GM23338 (cell line): ENCODE measurements around the gene TYRP1. TPM values are rescaled to one million over a fixed set of nuclear protein-coding genes. Genes with fewer than 3 reads are reported as not detected.

Experiments
- ATAC-seq: fragments of 200-7000 bp; cut with Tn5 transposase; 3 replicates; pipeline ENCODE4 v1.9.1; 2020
- DNase-seq: peaks from one replicate; pipeline ENCODE4 v3.0.0-alpha.2; 2015; ENCODE audit warnings: low spot score
- H2AFZ ChIP-seq: fragments of 200-600 bp; sonication (generic); 2 replicates; pipeline ENCODE4 v1.8.0; 2016; ENCODE audit warnings: antibody characterized with exemption, mild to moderate bottlenecking, moderate library complexity
- H3F3A ChIP-seq: fragments of 200-600 bp; sonication (generic); replicated peaks from 2 replicates; pipeline ENCODE4 v1.8.0; 2017; ENCODE audit warnings: antibody characterized with exemption, mixed run types, low read depth
- H3K27ac ChIP-seq: fragments of 200-600 bp; sonication (generic); 2 replicates; pipeline ENCODE4 v1.6.1; 2016; ENCODE audit warnings: low read depth
- H3K27me3 ChIP-seq: fragments of 200-600 bp; sonication (generic); 2 replicates; pipeline ENCODE4 v1.8.0; 2016; ENCODE audit warnings: mild to moderate bottlenecking, mixed run types, moderate library complexity; ENCODE audit not compliant: insufficient read depth
- H3K36me3 ChIP-seq: fragments of 200-600 bp; sonication (generic); 2 replicates; pipeline ENCODE4 v1.8.0; 2016; ENCODE audit warnings: mild to moderate bottlenecking; ENCODE audit not compliant: insufficient read depth
- H3K4me1 ChIP-seq: fragments of 200-600 bp; sonication (generic); 2 replicates; pipeline ENCODE4 v1.8.0; 2016; ENCODE audit warnings: mild to moderate bottlenecking, moderate library complexity; ENCODE audit not compliant: insufficient read depth
- H3K4me2 ChIP-seq: fragments of 200-600 bp; sonication (generic); 2 replicates; pipeline ENCODE4 v1.7.1; 2017; ENCODE audit warnings: mixed run types
- H3K4me3 ChIP-seq: fragments of 200-600 bp; sonication (generic); 2 replicates; pipeline ENCODE4 v1.6.1; 2016; ENCODE audit warnings: mixed run types
- H3K79me2 ChIP-seq: fragments of 200-600 bp; sonication (generic); replicated peaks from 2 replicates; pipeline ENCODE4 v1.8.0; 2017; ENCODE audit warnings: mild to moderate bottlenecking; ENCODE audit not compliant: insufficient read depth
- H3K9me2 ChIP-seq: fragments of 200-600 bp; sonication (generic); 2 replicates; pipeline ENCODE4 v1.8.0; 2017; ENCODE audit not compliant: insufficient read depth
- H4K20me1 ChIP-seq: fragments of 200-600 bp; sonication (generic); replicated peaks from 2 replicates; pipeline ENCODE4 v1.8.0; 2017; ENCODE audit warnings: mild to moderate bottlenecking; ENCODE audit not compliant: insufficient read depth
- H3K27ac Mint-ChIP-seq: 2 replicates; pipeline ENCODE4 v1.8.0; 2020; ENCODE audit warnings: inconsistent platforms, mild to moderate bottlenecking, moderate library complexity, mixed read lengths
- H3K27me3 Mint-ChIP-seq: 3 replicates; pipeline ENCODE4 v1.8.0; 2022; ENCODE audit warnings: low read depth, mild to moderate bottlenecking, moderate library complexity, mixed read lengths, inconsistent platforms; ENCODE audit not compliant: insufficient read depth, poor library complexity
- H3K36me3 Mint-ChIP-seq: 3 replicates; pipeline ENCODE4 v1.8.0; 2021; ENCODE audit warnings: low read depth, mild to moderate bottlenecking, inconsistent platforms, moderate library complexity, mixed read lengths
- H3K4me1 Mint-ChIP-seq: 3 replicates; pipeline ENCODE4 v1.8.0; 2020; ENCODE audit warnings: mild to moderate bottlenecking, inconsistent platforms, mixed read lengths
- H3K4me3 Mint-ChIP-seq: 3 replicates; pipeline ENCODE4 v1.8.0; 2021; ENCODE audit warnings: moderate library complexity, mild to moderate bottlenecking, inconsistent platforms, mixed read lengths
- H3K9me3 Mint-ChIP-seq: 3 replicates; pipeline ENCODE4 v1.8.0; 2020; ENCODE audit warnings: moderate library complexity, mild to moderate bottlenecking, inconsistent platforms, mixed read lengths
- CTCF ChIP-seq, 2 experiments: fragments of 200-600 bp in 1 of 2; sonication (generic) in 1 of 2; conservative IDR thresholded peaks; 2 replicates each; pipeline versions ENCODE4 v1.5.1 to v1.6.1; 2016 to 2017; ENCODE audit warnings: antibody characterized with exemption in 2 of 2, low read depth in 2 of 2, mild to moderate bottlenecking in 2 of 2, moderate library complexity in 1 of 2
- ETS1 ChIP-seq: IDR thresholded peaks from 2 replicates; pipeline ENCODE4 v1.6.1; 2016; ENCODE audit warnings: antibody characterized with exemption
- EZH2 ChIP-seq: fragments of 200-600 bp; sonication (generic); IDR thresholded peaks from one replicate; pipeline ENCODE4 v1.8.0; 2017; ENCODE audit warnings: antibody characterized with exemption, mild to moderate bottlenecking, low read depth; ENCODE audit not compliant: unreplicated experiment
- EZH2phosphoT487 ChIP-seq: fragments of 200-600 bp; sonication (generic); IDR thresholded peaks from one replicate; pipeline ENCODE4 v1.8.1; 2018; ENCODE audit warnings: antibody characterized with exemption; ENCODE audit not compliant: unreplicated experiment
- JUNB ChIP-seq: IDR thresholded peaks from one replicate; pipeline ENCODE4 v1.6.1; 2016; ENCODE audit warnings: antibody characterized with exemption; ENCODE audit not compliant: unreplicated experiment
- NANOG ChIP-seq: IDR thresholded peaks from 2 replicates; pipeline ENCODE4 v1.6.1; 2016; ENCODE audit warnings: antibody characterized with exemption, borderline replicate concordance
- REST ChIP-seq: IDR thresholded peaks from one replicate; pipeline ENCODE4 v1.6.1; 2018; ENCODE audit warnings: antibody characterized with exemption; ENCODE audit not compliant: unreplicated experiment
- STAT1 ChIP-seq: IDR thresholded peaks from one replicate; pipeline ENCODE4 v1.6.1; 2016; ENCODE audit warnings: antibody characterized with exemption; ENCODE audit not compliant: unreplicated experiment
- polyA plus RNA-seq: library from polyadenylated mRNA; unstranded; fragments of >200 nt; fragmentation: Nextera tagmentation; extraction: Ambion mirVana; gene quantifications from 2 replicates; pipeline ENCODE4 v1.2.1, GENCODE V29; 2016
- total RNA-seq: library from RNA; depleted of rRNA; stranded (reverse); fragments of >200 nt; shearing (Covaris generic); gene quantifications from 2 replicates; pipeline ENCODE4 v1.2.3, GENCODE V29; 2014

The TYRP1 gene
- total and polyA plus RNA-seq, 2 experiments from 2014 or later: not detected

DNA sequence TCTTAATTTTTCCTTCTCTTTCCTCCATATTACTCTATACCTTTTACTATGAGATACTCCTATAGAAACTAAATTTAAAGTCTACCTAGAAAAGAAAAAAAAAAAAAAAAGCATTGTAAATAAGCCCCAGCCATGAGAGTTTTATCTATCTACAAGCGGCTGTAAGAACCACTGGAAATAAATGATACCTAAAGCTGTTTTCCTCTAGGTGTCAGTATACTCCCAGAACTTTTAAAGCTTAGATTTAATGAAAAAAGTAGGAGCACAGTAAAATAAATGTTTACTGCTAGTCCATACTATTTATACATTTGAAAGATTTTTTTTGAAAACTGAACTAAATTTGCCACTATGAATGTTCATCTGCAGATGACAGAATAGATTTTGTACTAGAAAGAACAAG, 26.2 kb downstream of the TYRP1 start:
- ATAC-seq (peak; percentile 43; the same call in 2 of the 3 replicates), DNase-seq (peak; percentile 52)
- peaks cover 2% of the 10 kb centered on the region for H3K27me3 Mint-ChIP-seq
- no peak overlapping the region for H3K4me3 ChIP-seq
- peak overlapping the region; percentile 52; the same call in 1 of the 2 replicates for H3K4me2 ChIP-seq
- no peaks in the 10 kb centered on the region for H3F3A ChIP-seq
- H3K27ac ChIP-seq: no peak overlapping the region
- H3K36me3 Mint-ChIP-seq: no peaks in the 10 kb centered on the region
- no peaks in the 10 kb centered on the region for H3K36me3 ChIP-seq
- no peaks in the 10 kb centered on the region for H4K20me1 ChIP-seq
- no peaks in the 10 kb centered on the region for H3K9me3 Mint-ChIP-seq
- TF ChIP-seq STAT1 (no peak), CTCF (conservative IDR thresholded peaks at IDR 0.05; ENCODE audit: low read depth in 2 of 2) (peak in 1 of 2 experiments; percentile 81)
- no peak overlapping the region for H2AFZ ChIP-seq
- H3K4me1 ChIP-seq: peaks cover 5% of the 10 kb centered on the region; the same call in 1 of the 2 replicates
- H3K27ac Mint-ChIP-seq: no peak overlapping the region
- H3K4me3 Mint-ChIP-seq: no peak overlapping the region
- H3K9me2 ChIP-seq: no peaks in the 10 kb centered on the region
- H3K79me2 ChIP-seq: no peaks in the 10 kb centered on the region
- H3K4me1 Mint-ChIP-seq: peaks cover 12% of the 10 kb centered on the region
- H3K27me3 ChIP-seq: no peaks in the 10 kb centered on the region

DNA sequence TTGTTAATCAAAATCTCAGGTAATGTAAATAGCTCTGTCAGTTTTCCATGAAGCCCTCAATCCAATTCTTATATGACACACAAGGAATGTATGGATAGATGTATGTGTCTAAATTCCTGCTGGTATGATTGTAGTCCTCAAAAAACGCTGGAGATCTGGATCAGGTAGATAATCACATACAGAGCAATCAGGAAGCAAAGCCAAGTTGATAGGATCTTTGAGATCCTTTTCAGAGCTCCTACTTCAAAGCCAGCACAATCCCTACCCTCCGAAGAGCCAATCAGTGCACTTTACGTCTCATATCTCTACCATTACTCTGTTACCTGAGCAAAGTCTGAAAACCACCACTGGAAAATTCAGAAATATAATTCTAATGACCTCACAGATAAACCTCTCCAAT, 27.4 kb downstream of the TYRP1 start:
- H3K36me3 Mint-ChIP-seq: no peaks in the 10 kb centered on the region
- TF ChIP-seq NANOG: no peak
- TF ChIP-seq ETS1: no peak
- no peak for TF ChIP-seq REST
- TF ChIP-seq EZH2: no peak
- no peak for TF ChIP-seq EZH2phosphoT487
- no peak for TF ChIP-seq JUNB
- no peak for TF ChIP-seq CTCF (conservative IDR thresholded peaks at IDR 0.05; ENCODE audit: low read depth in 2 of 2)
- no peaks in the 10 kb centered on the region for H4K20me1 ChIP-seq
- peaks cover 5% of the 10 kb centered on the region; the same call in 1 of the 2 replicates for H3K4me1 ChIP-seq
- 0 out of 2 replicates have a peak overlapping the region, but pooled peaks have one; percentile 8 for H3K27ac Mint-ChIP-seq
- no peaks in the 10 kb centered on the region for H3K9me3 Mint-ChIP-seq
- H3K27ac ChIP-seq: no peak overlapping the region
- ATAC-seq (no peak), DNase-seq (no peak)
- H3K36me3 ChIP-seq: no peaks in the 10 kb centered on the region
- H3K4me1 Mint-ChIP-seq: peaks cover 12% of the 10 kb centered on the region
- no peaks in the 10 kb centered on the region for H3K79me2 ChIP-seq
- no peaks in the 10 kb centered on the region for H3K27me3 ChIP-seq
- no peak overlapping the region for H3K4me3 Mint-ChIP-seq
- no peaks in the 10 kb centered on the region for H3K9me2 ChIP-seq
- H3K4me2 ChIP-seq: no peak overlapping the region
- H2AFZ ChIP-seq: no peak overlapping the region
- no peaks in the 10 kb centered on the region for H3F3A ChIP-seq
- H3K27me3 Mint-ChIP-seq: peaks cover 2% of the 10 kb centered on the region
- H3K4me3 ChIP-seq: no peak overlapping the region
